Endothelial cell of umbilical vein (primary cell): Measurements from ENCODE around the gene NEDD4L. TPM values are rescaled to one million over a fixed set of nuclear protein-coding genes. Genes with fewer than 3 reads are reported as not detected.

Experiments used
- BruUV-seq: library from RNA; stranded (reverse); fragments of 400-500 nt; replicated peaks from 2 replicates; lab custom pipeline; 2021; lab: Mats Ljungman, UMichigan
- CTCF ChIA-PET: fragments of 300-600, 350-600 bp; sonication (Branson Sonifier 250); formaldehyde crosslinking; loops from one replicate; lab custom pipeline; 2021; ENCODE audit warnings: antibody characterized with exemption, inconsistent platforms; lab: Charles Lee
- POLR2A ChIA-PET: fragments of 300-600, 350-600 bp; sonication (Branson Sonifier 250); formaldehyde crosslinking; loops from one replicate; lab custom pipeline; 2021; ENCODE audit warnings: antibody characterized with exemption, inconsistent platforms; lab: Charles Lee
- DNase-seq: peaks from one replicate; pipeline ENCODE4 v3.0.0-alpha.2; 2011; ENCODE audit warnings: low read depth, low spot score
- FAIRE-seq: peaks from 2 replicates; lab custom pipeline; 2011; peaks lifted over from hg19 to GRCh38; lab: Jason Lieb, UNC
- H2AFZ ChIP-seq: 2 replicates; pipeline ENCODE4 v1.6.0; 2012; ENCODE audit warnings: low read depth, low read length, control low read depth, inconsistent platforms
- H3K27ac ChIP-seq: 2 replicates; pipeline ENCODE4 v1.5.1; 2011; ENCODE audit warnings: low read depth, mild to moderate bottlenecking, control low read depth, low read length, moderate library complexity; ENCODE audit not compliant: insufficient read depth
- H3K27me3 ChIP-seq, 2 experiments: 2 replicates each; pipeline versions ENCODE4 v1.6.0 to v1.6.1; 2011; ENCODE audit warnings: low read length in 2 of 2, mixed read lengths in 1 of 2; ENCODE audit not compliant: control insufficient read depth in 2 of 2, insufficient read depth in 2 of 2
- H3K36me3 ChIP-seq, 2 experiments: 2 replicates in 1 of 2; 3 replicates in 1 of 2; pipeline ENCODE4 v1.5.1; 2011; ENCODE audit warnings: low read length in 2 of 2, mild to moderate bottlenecking in 1 of 2, moderate library complexity in 1 of 2; ENCODE audit not compliant: control insufficient read depth in 2 of 2, insufficient read depth in 2 of 2; ENCODE audit errors: extremely low read depth in 1 of 2
- H3K4me1 ChIP-seq: 3 replicates; pipeline ENCODE4 v1.5.1; 2011; ENCODE audit warnings: mild to moderate bottlenecking, low read length; ENCODE audit not compliant: control insufficient read depth, insufficient read depth; ENCODE audit errors: extremely low read depth
- H3K4me2 ChIP-seq: 2 replicates; pipeline ENCODE4 v1.6.1; 2011; ENCODE audit warnings: low read length, control low read depth, mixed read lengths; ENCODE audit not compliant: insufficient read depth
- H3K4me3 ChIP-seq, 3 experiments: fragments of 200-600 bp in 1 of 3; sonication (generic), shearing (Covaris generic) in 1 of 3; replicated peaks in 1 of 3; 2 replicates each; pipeline ENCODE4 v1.5.1; 2011 to 2016; ENCODE audit warnings: control low read depth in 3 of 3, low read length in 3 of 3, mild to moderate bottlenecking in 2 of 3, inconsistent platforms in 1 of 3, low read depth in 1 of 3, moderate library complexity in 1 of 3; ENCODE audit not compliant: insufficient read depth in 1 of 3
- H3K79me2 ChIP-seq: 2 replicates; pipeline ENCODE4 v1.6.0; 2012; ENCODE audit warnings: low read length, inconsistent platforms; ENCODE audit not compliant: control insufficient read depth, insufficient read depth
- H3K9ac ChIP-seq: replicated peaks from 2 replicates; pipeline ENCODE3; 2011; ENCODE audit warnings: low read length, control low read depth; ENCODE audit not compliant: insufficient read depth; ENCODE audit errors: extremely low read depth
- H3K9me1 ChIP-seq: replicated peaks from 3 replicates; pipeline ENCODE4 v1.6.0; 2011; ENCODE audit warnings: mild to moderate bottlenecking, low read length; ENCODE audit not compliant: control insufficient read depth, insufficient read depth; ENCODE audit errors: extremely low read depth
- H3K9me3 ChIP-seq: replicated peaks from 2 replicates; pipeline ENCODE4 v1.5.1; 2012; ENCODE audit warnings: low read length, inconsistent platforms; ENCODE audit not compliant: control insufficient read depth, insufficient read depth
- H4K20me1 ChIP-seq: replicated peaks from 2 replicates; pipeline ENCODE3; 2011; ENCODE audit warnings: mild to moderate bottlenecking, low read length; ENCODE audit not compliant: control insufficient read depth, insufficient read depth; ENCODE audit errors: extremely low read depth
- EZH2 ChIP-seq: IDR thresholded peaks from 2 replicates; pipeline ENCODE4 v1.6.1; 2012; ENCODE audit warnings: borderline replicate concordance, low read depth, mild to moderate bottlenecking, moderate library complexity, low read length, inconsistent platforms; ENCODE audit not compliant: severe bottlenecking
- FOS ChIP-seq: IDR thresholded peaks from 2 replicates; pipeline ENCODE4 v1.6.1; 2011; ENCODE audit warnings: mild to moderate bottlenecking, low read length, moderate library complexity, borderline replicate concordance; ENCODE audit not compliant: insufficient read depth
- JUN ChIP-seq: IDR thresholded peaks from 2 replicates; pipeline ENCODE4 v1.6.1; 2011; ENCODE audit warnings: borderline replicate concordance, low read depth; ENCODE audit not compliant: insufficient read length, insufficient read depth
- MAX ChIP-seq: IDR thresholded peaks from 2 replicates; pipeline ENCODE4 v1.6.1; 2011; ENCODE audit not compliant: insufficient read depth, insufficient read length
- POLR2AphosphoS5 ChIP-seq: IDR thresholded peaks from 2 replicates; pipeline ENCODE4 v1.6.1; 2012; ENCODE audit warnings: low read depth, mild to moderate bottlenecking, control low read depth, low read length, moderate library complexity; ENCODE audit not compliant: insufficient read depth
- dilution Hi-C: fragments of 300-500 bp; cut with MboI; formaldehyde crosslinking; loops from one replicate; pipeline ENCODE4 v1.15.0; 2019; ENCODE audit warnings: low sequenced_read_pairs; ENCODE audit not compliant: extremely low pct_ligation_motif_present
- intact Hi-C: fragments of 100-400 bp; cut with micrococcal nuclease; formaldehyde crosslinking; loops from one replicate; pipeline ENCODE4 v1.10.0; 2022
- polyA plus RNA-seq, 4 experiments: library from polyadenylated mRNA; depleted of rRNA in 3 of 4; stranded (reverse) in 3 of 4; unstranded in 1 of 4; fragments of >200 nt; gene quantifications; 2 replicates each; pipeline versions ENCODE4 v1.2.1 to v1.2.3, GENCODE V29; 2011 to 2012; ENCODE audit warnings: missing spikeins in 1 of 4
- total RNA-seq: library from RNA; stranded (reverse); gene quantifications from 2 replicates; pipeline ENCODE4 v1.2.3, GENCODE V29; 2021
- TF ChIP-seq, protein P1 (sequence below), 2 donors: IDR thresholded peaks; 1 replicate in 1 of 2; 2 replicates in 1 of 2; pipeline ENCODE4 v1.5.1; 2011; ENCODE audit warnings: low read length in 2 of 2, mild to moderate bottlenecking in 2 of 2, moderate library complexity in 2 of 2, control low read depth in 1 of 2, inconsistent platforms in 1 of 2, low read depth in 1 of 2; ENCODE audit not compliant: insufficient read depth in 1 of 2; ENCODE audit errors: extremely low read depth in 1 of 2

The NEDD4L gene
- total and polyA plus RNA-seq, 2 donors (not counting 3 experiments of a cell fraction or from before 2014, with no cell fraction given), result 20.5 to 78.9 TPM

DNA sequence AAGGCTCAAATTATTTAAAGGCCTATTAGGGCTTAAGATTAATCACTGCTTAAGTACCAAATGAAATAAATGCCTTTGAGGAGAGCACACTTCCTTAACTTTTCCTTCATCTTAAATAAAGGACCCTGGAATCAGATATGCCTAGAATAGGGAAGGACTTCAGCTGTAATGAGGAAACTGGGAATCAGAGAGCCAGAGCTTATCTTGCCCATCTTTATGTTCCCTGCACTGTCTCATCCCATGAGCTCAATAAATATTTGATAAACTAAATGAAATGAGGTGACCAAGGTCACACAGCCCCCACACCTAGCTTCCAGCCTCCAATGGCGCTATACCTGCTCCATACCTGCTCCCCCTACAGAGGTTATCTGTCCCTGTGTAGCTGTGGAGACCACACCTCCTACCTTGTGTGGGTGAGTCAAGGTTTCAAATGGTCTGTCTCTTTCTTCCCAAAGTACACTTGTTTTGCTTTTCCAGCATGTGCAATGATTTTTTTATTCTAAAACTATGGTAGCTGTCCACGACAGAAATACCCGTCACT lies 23.4 kb upstream of the NEDD4L start:
- Histone ChIP-seq H3K4me1 (no peaks in the 10 kb centered on the region), H3K9me1 (no peaks in the 10 kb centered on the region), H3K4me3 (no peak overlapping the region), H4K20me1 (no peaks in the 10 kb centered on the region), H3K36me3 (no peaks in the 10 kb centered on the region), H3K9me3 (no peaks in the 10 kb centered on the region), H3K27ac (no peak overlapping the region), H3K4me2 (no peak overlapping the region), H3K79me2 (no peaks in the 10 kb centered on the region), H3K9ac (no peak overlapping the region), H3K27me3 (peaks cover 3 to 5% of the 10 kb centered on the region in 2 experiments), H2AFZ (no peak overlapping the region)
- DNase-seq, result no peak
- CTCF ChIA-PET, result interaction anchor here (1.1 to 1.4 kb wide), 3 partner anchors 32 to 160 kb away, joined by 3 to 4 read pairs (median 4); no protein-coding TSS in a partner anchor
- BruUV-seq, result no TSS peak
- TF ChIP-seq MAX (no peak), FOS (no peak), POLR2AphosphoS5 (no peak), JUN (no peak), EZH2 (no peak)
- TF ChIP-seq, protein P1, sequence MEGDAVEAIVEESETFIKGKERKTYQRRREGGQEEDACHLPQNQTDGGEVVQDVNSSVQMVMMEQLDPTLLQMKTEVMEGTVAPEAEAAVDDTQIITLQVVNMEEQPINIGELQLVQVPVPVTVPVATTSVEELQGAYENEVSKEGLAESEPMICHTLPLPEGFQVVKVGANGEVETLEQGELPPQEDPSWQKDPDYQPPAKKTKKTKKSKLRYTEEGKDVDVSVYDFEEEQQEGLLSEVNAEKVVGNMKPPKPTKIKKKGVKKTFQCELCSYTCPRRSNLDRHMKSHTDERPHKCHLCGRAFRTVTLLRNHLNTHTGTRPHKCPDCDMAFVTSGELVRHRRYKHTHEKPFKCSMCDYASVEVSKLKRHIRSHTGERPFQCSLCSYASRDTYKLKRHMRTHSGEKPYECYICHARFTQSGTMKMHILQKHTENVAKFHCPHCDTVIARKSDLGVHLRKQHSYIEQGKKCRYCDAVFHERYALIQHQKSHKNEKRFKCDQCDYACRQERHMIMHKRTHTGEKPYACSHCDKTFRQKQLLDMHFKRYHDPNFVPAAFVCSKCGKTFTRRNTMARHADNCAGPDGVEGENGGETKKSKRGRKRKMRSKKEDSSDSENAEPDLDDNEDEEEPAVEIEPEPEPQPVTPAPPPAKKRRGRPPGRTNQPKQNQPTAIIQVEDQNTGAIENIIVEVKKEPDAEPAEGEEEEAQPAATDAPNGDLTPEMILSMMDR (IDR thresholded peaks at IDR 0.05; ENCODE audit: extremely low read depth in 1 of 2, insufficient read depth in 1 of 2, low read depth in 1 of 2, low read length in 2 of 2), result no peak
- FAIRE-seq, result no peak
- intact Hi-C loops (no loop called here), dilution Hi-C loops (no loop called here)
- POLR2A ChIA-PET, result no interaction called here
